Keratinocyte (primary cell): ENCODE data around the gene TFDP1. TPM values are rescaled to one million over a fixed set of nuclear protein-coding genes. Genes with fewer than 3 reads are reported as not detected.

Source experiments
- DNase-seq: peaks from one replicate; pipeline ENCODE4 v3.0.0-alpha.2; 2011; ENCODE audit warnings: low read depth, missing footprints, low spot score
- FAIRE-seq: peaks from 2 replicates; lab custom pipeline; 2011; peaks lifted over from hg19 to GRCh38; lab: Jason Lieb, UNC
- H2AFZ ChIP-seq: 2 replicates; pipeline ENCODE4 v1.6.0; 2012; ENCODE audit warnings: low read length, control low read depth, inconsistent platforms; ENCODE audit not compliant: control insufficient read depth
- H3K27ac ChIP-seq: 2 replicates; pipeline ENCODE4 v1.5.1; 2011; ENCODE audit warnings: low read length; ENCODE audit not compliant: control insufficient read depth, insufficient read depth
- H3K27me3 ChIP-seq: 3 replicates; pipeline ENCODE4 v1.6.0; 2011; ENCODE audit warnings: low read length; ENCODE audit not compliant: control insufficient read depth, insufficient read depth; ENCODE audit errors: extremely low read depth
- H3K36me3 ChIP-seq, 2 experiments: 2 replicates in 1 of 2; 3 replicates in 1 of 2; pipeline ENCODE4 v1.5.1; 2011; ENCODE audit warnings: low read length in 2 of 2, mild to moderate bottlenecking in 1 of 2; ENCODE audit not compliant: control insufficient read depth in 2 of 2, insufficient read depth in 2 of 2; ENCODE audit errors: extremely low read depth in 1 of 2
- H3K4me1 ChIP-seq: 3 replicates; pipeline ENCODE4 v1.5.1; 2011; ENCODE audit warnings: low read length; ENCODE audit not compliant: control insufficient read depth, insufficient read depth; ENCODE audit errors: extremely low read depth
- H3K4me2 ChIP-seq: 3 replicates; pipeline ENCODE4 v1.6.0; 2011; ENCODE audit warnings: low read depth, low read length; ENCODE audit not compliant: control insufficient read depth, insufficient read depth; ENCODE audit errors: extremely low read depth
- H3K4me3 ChIP-seq, 3 experiments: fragments of 200-600 bp in 1 of 3; sonication (generic) in 1 of 3; 2 replicates in 2 of 3; 3 replicates in 1 of 3; pipeline ENCODE4 v1.5.1; 2011 to 2016; ENCODE audit warnings: low read length in 3 of 3, mild to moderate bottlenecking in 3 of 3, control low read depth in 2 of 3, inconsistent platforms in 1 of 3, low read depth in 1 of 3, mixed read lengths in 1 of 3, mixed run types in 1 of 3, moderate library complexity in 1 of 3; ENCODE audit not compliant: control insufficient read depth in 2 of 3, insufficient read depth in 2 of 3; ENCODE audit errors: extremely low read depth in 1 of 3
- H3K79me2 ChIP-seq: 2 replicates; pipeline ENCODE4 v1.6.0; 2012; ENCODE audit warnings: low read length; ENCODE audit not compliant: control insufficient read depth, insufficient read depth
- H3K9ac ChIP-seq: 3 replicates; pipeline ENCODE4 v1.6.0; 2011; ENCODE audit warnings: low read length; ENCODE audit not compliant: control insufficient read depth, insufficient read depth; ENCODE audit errors: extremely low read depth
- H3K9me1 ChIP-seq: 3 replicates; pipeline ENCODE4 v1.6.0; 2011; ENCODE audit warnings: low read length; ENCODE audit not compliant: control insufficient read depth, insufficient read depth; ENCODE audit errors: extremely low read depth
- H3K9me3 ChIP-seq: 2 replicates; pipeline ENCODE4 v1.5.1; 2012; ENCODE audit warnings: low read depth, low read length; ENCODE audit not compliant: control insufficient read depth
- H4K20me1 ChIP-seq: 3 replicates; pipeline ENCODE4 v1.6.0; 2011; ENCODE audit warnings: low read length; ENCODE audit not compliant: control insufficient read depth, insufficient read depth; ENCODE audit errors: extremely low read depth
- EZH2 ChIP-seq: IDR thresholded peaks from one replicate; pipeline ENCODE4 v1.6.1; 2012; ENCODE audit warnings: inconsistent platforms, mild to moderate bottlenecking, low read length, moderate library complexity
- dilution Hi-C: fragments of 300-500 bp; cut with MboI; formaldehyde crosslinking; loops from one replicate; pipeline ENCODE4 v1.7.0; 2020; ENCODE audit warnings: low sequenced_read_pairs; ENCODE audit not compliant: extremely low pct_ligation_motif_present
- polyA plus RNA-seq, 5 experiments: library from polyadenylated mRNA; depleted of rRNA in 3 of 5; stranded (reverse) in 3 of 5; stranded (forward) in 1 of 5; unstranded in 1 of 5; fragments of >200 nt; gene quantifications; 1 replicate in 1 of 5; 2 replicates in 3 of 5; 3 replicates in 1 of 5; pipeline versions ENCODE4 v1.2.1 to v1.2.3, GENCODE V29; 2011 to 2012; ENCODE audit warnings: missing spikeins in 2 of 5, low read depth in 1 of 5, low replicate concordance in 1 of 5
- TF ChIP-seq, protein P1 (sequence below), 3 experiments: IDR thresholded peaks in 1 of 3; conservative IDR thresholded peaks in 1 of 3; optimal IDR thresholded peaks in 1 of 3; 2 replicates in 2 of 3; 3 replicates in 1 of 3; pipeline versions ENCODE3 to v1.5.1; 2011; ENCODE audit warnings: low read length in 3 of 3, mild to moderate bottlenecking in 3 of 3, moderate library complexity in 2 of 3, control low read depth in 1 of 3, inconsistent platforms in 1 of 3; ENCODE audit not compliant: insufficient read depth in 2 of 3; ENCODE audit errors: extremely low read depth in 1 of 3

Gene TFDP1
- polyA plus RNA-seq, 1 donor (not counting 4 experiments of a cell fraction or from before 2014, with no cell fraction given): 105 TPM

DNA sequence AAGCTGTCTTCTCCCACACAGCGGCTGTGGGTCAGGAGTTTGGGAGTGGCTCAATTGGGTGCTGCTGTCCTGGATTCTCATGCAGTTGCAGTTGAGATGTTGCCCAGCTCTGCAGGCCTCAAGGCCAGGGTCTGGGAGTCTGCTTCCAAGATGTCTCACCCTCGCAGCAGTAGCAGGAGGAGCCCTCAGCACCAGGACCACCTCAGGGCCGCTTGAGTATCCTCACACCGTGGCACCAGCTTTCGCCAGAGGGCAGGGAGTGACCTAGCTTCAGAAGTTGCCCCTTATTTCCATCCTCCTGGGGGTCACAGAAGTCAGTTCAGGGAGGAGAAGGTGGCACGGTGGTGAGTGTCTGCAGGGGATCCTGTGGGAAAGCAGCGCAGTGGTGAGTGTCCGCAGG is 20.9 kb downstream of the TFDP1 start:
- H3K27me3 ChIP-seq: no peaks in the 10 kb centered on the region
- TF ChIP-seq, protein P1, sequence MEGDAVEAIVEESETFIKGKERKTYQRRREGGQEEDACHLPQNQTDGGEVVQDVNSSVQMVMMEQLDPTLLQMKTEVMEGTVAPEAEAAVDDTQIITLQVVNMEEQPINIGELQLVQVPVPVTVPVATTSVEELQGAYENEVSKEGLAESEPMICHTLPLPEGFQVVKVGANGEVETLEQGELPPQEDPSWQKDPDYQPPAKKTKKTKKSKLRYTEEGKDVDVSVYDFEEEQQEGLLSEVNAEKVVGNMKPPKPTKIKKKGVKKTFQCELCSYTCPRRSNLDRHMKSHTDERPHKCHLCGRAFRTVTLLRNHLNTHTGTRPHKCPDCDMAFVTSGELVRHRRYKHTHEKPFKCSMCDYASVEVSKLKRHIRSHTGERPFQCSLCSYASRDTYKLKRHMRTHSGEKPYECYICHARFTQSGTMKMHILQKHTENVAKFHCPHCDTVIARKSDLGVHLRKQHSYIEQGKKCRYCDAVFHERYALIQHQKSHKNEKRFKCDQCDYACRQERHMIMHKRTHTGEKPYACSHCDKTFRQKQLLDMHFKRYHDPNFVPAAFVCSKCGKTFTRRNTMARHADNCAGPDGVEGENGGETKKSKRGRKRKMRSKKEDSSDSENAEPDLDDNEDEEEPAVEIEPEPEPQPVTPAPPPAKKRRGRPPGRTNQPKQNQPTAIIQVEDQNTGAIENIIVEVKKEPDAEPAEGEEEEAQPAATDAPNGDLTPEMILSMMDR (optimal IDR thresholded peaks at IDR 0.05 in 1 of 3, IDR thresholded peaks at IDR 0.05 in 1 of 3, conservative IDR thresholded peaks at IDR 0.05 in 1 of 3; ENCODE audit: extremely low read depth in 1 of 3, insufficient read depth in 2 of 3, low read length in 3 of 3): no peak
- no peak for TF ChIP-seq EZH2
- no peaks in the 10 kb centered on the region for H3K4me1 ChIP-seq
- no peak overlapping the region for H3K4me2 ChIP-seq
- no peak overlapping the region for H3K9ac ChIP-seq
- H3K79me2 ChIP-seq: peaks cover 100% of the 10 kb centered on the region
- H3K27ac ChIP-seq: no peak overlapping the region
- FAIRE-seq (no peak), DNase-seq (no peak)
- no peaks in the 10 kb centered on the region for H3K9me1 ChIP-seq
- H3K36me3 ChIP-seq: peaks cover 24 to 37% of the 10 kb centered on the region in 2 experiments
- dilution Hi-C loops: no loop called here
- peaks cover 30% of the 10 kb centered on the region for H4K20me1 ChIP-seq
- H3K9me3 ChIP-seq: no peaks in the 10 kb centered on the region
- no peak overlapping the region for H3K4me3 ChIP-seq
- H2AFZ ChIP-seq: no peak overlapping the region

DNA sequence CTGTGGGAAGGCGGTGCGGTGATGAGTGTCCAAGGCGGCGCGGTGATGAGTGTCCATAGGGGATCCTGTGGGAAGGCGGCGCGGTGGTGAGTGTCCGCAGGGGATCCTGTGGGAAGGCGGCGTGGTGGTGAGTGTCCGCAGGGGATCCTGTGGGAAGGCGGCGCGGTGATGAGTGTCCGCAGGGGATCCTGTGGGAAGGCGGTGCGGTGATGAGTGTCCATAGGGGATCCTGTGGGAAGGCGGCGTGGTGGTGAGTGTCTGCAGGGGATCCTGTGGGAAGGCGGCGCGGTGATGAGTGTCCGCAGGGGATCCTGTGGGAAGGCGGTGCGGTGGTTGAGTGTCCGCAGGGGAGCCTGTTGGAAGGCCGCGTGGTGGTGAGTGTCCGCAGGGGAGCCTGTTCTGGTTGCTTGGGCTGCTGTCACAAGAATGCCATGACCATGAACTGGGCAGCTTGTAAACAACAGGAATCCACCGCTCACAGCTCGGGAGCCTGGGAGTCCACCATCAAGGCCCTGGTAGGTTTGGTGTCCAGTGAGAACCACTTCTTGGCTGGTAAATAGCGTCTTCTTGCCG is 21.4 kb downstream of the TFDP1 start:
- DNase-seq (no peak), FAIRE-seq (no peak)
- Histone ChIP-seq H3K4me1 (no peaks in the 10 kb centered on the region), H3K36me3 (peaks cover 23 to 33% of the 10 kb centered on the region in 2 experiments), H3K9ac (no peak overlapping the region), H3K4me3 (no peak overlapping the region), H3K4me2 (no peak overlapping the region), H3K27ac (no peak overlapping the region), H2AFZ (no peak overlapping the region), H3K9me1 (peaks cover 3% of the 10 kb centered on the region), H4K20me1 (peaks cover 31% of the 10 kb centered on the region), H3K79me2 (peaks cover 100% of the 10 kb centered on the region), H3K9me3 (no peaks in the 10 kb centered on the region), H3K27me3 (no peaks in the 10 kb centered on the region)
- dilution Hi-C loops: no loop called here
- TF ChIP-seq, protein P1 (optimal IDR thresholded peaks at IDR 0.05 in 1 of 3, IDR thresholded peaks at IDR 0.05 in 1 of 3, conservative IDR thresholded peaks at IDR 0.05 in 1 of 3; ENCODE audit: extremely low read depth in 1 of 3, insufficient read depth in 2 of 3, low read length in 3 of 3): no peak
- no peak for TF ChIP-seq EZH2
